ENCODE measurements around the gene LACTB.
A peak's percentile ranks its signal among the peaks of the same experiment; 100 is the strongest.

DNA sequence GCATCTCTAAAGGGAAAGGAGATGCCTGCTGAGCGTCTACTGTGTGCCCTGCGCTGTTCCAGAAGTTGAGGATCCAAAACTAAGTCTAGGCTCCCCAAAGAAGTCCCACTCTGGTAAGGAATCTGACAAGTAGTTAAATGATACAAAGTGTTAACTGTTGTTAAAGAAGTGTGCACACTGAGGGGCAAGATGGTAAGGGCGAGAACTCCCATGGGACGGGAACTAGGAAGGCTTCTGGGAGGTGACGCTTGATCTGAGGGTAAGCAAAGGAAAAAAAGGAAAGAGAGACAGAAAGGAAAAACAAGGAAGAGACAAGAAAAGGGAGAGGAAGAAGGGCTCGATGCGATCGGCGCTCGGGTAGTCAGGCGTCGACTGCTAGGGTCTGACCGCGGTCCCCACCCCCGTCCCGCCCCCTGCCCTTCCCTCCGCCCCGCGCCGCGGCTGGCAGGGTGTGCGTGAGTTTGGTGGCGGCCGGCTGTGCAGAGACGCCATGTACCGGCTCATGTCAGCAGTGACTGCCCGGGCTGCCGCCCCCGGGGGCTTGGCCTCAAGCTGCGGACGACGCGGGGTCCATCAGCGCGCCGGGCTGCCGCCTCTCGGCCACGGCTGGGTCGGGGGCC lies at the start of gene LACTB:
- TF ChIP-seq, protein P1, sequence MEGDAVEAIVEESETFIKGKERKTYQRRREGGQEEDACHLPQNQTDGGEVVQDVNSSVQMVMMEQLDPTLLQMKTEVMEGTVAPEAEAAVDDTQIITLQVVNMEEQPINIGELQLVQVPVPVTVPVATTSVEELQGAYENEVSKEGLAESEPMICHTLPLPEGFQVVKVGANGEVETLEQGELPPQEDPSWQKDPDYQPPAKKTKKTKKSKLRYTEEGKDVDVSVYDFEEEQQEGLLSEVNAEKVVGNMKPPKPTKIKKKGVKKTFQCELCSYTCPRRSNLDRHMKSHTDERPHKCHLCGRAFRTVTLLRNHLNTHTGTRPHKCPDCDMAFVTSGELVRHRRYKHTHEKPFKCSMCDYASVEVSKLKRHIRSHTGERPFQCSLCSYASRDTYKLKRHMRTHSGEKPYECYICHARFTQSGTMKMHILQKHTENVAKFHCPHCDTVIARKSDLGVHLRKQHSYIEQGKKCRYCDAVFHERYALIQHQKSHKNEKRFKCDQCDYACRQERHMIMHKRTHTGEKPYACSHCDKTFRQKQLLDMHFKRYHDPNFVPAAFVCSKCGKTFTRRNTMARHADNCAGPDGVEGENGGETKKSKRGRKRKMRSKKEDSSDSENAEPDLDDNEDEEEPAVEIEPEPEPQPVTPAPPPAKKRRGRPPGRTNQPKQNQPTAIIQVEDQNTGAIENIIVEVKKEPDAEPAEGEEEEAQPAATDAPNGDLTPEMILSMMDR (IDR thresholded peaks at IDR 0.05), result no peak
- TF ChIP-seq POLR2AphosphoS5 (IDR thresholded peaks at IDR 0.05), result peak; percentile 83

Data from gastroesophageal sphincter (tissue), 3 donors.